Ishikawa (cell line): Measurements from ENCODE around the gene CEP55.
A peak's percentile ranks its signal among the peaks of the same experiment; 100 is the strongest.

Experiments used
- CEBPB ChIP-seq: IDR thresholded peaks from 2 replicates; pipeline ENCODE4 v1.6.1; 2012
- CREB1 ChIP-seq: IDR thresholded peaks from 2 replicates; pipeline ENCODE4 v1.6.1; 2012; ENCODE audit warnings: low read depth
- EGR1 ChIP-seq: IDR thresholded peaks from 2 replicates; pipeline ENCODE4 v1.6.1; 2012
- EP300 ChIP-seq: IDR thresholded peaks from 2 replicates; pipeline ENCODE4 v1.6.1; 2012; ENCODE audit warnings: borderline replicate concordance
- FOXM1 ChIP-seq: IDR thresholded peaks from 2 replicates; pipeline ENCODE4 v1.6.1; 2012; ENCODE audit warnings: low read depth, borderline replicate concordance
- MAX ChIP-seq: IDR thresholded peaks from 2 replicates; pipeline ENCODE4 v1.6.1; 2012
- NFIC ChIP-seq: IDR thresholded peaks from 2 replicates; pipeline ENCODE4 v1.6.1; 2012
- RAD21 ChIP-seq: IDR thresholded peaks from 2 replicates; pipeline ENCODE4 v1.6.1; 2012; ENCODE audit warnings: low read depth
- REST ChIP-seq: IDR thresholded peaks from 2 replicates; pipeline ENCODE4 v1.6.1; 2012; ENCODE audit warnings: low read depth, mild to moderate bottlenecking
- TAF1 ChIP-seq: IDR thresholded peaks from 2 replicates; pipeline ENCODE4 v1.6.1; 2012; ENCODE audit warnings: low read depth, mild to moderate bottlenecking
- TCF12 ChIP-seq: IDR thresholded peaks from 2 replicates; pipeline ENCODE4 v1.6.1; 2012; ENCODE audit warnings: low read depth
- TEAD4 ChIP-seq: IDR thresholded peaks from 2 replicates; pipeline ENCODE4 v1.6.1; 2012
- USF1 ChIP-seq: IDR thresholded peaks from 2 replicates; pipeline ENCODE4 v1.6.1; 2012
- YY1 ChIP-seq: IDR thresholded peaks from 2 replicates; pipeline ENCODE4 v1.6.1; 2012; ENCODE audit warnings: low read depth
- ZBTB7A ChIP-seq: IDR thresholded peaks from 2 replicates; pipeline ENCODE4 v1.6.1; 2012; ENCODE audit warnings: low read depth

Gene CEP55

GRCh38 chr10:93481637-93482144, 14.7 kb upstream of the CEP55 start:
- TF ChIP-seq NFIC = no peak
- no peak; the same call in 1 of the 2 replicates for TF ChIP-seq ZBTB7A
- TF ChIP-seq TCF12 = no peak
- no peak for TF ChIP-seq EGR1
- TF ChIP-seq TEAD4 = no peak
- TF ChIP-seq TAF1 = no peak
- no peak for TF ChIP-seq EP300
- no peak for TF ChIP-seq USF1
- no peak for TF ChIP-seq RAD21
- TF ChIP-seq YY1 = no peak

- TF ChIP-seq ZBTB7A (0 out of 2 replicates have a peak, but pooled peaks have one; percentile 27), CEBPB (0 out of 2 replicates have a peak, but pooled peaks have one; percentile 5), CREB1 (no peak), MAX (peak; percentile 56), TAF1 (peak; percentile 75), RAD21 (peak; percentile 95), REST (0 out of 2 replicates have a peak, but pooled peaks have one; percentile 18), TCF12 (peak; percentile 69), YY1 (no peak; the same call in 1 of the 2 replicates), FOXM1 (peak; percentile 41; the same call in 1 of the 2 replicates), TEAD4 (peak; percentile 45), USF1 (no peak), NFIC (peak; percentile 65; the same call in 1 of the 2 replicates), EP300 (peak; percentile 30; the same call in 1 of the 2 replicates), EGR1 (peak; percentile 58; the same call in 1 of the 2 replicates)
Observed at GRCh38 chr10:93482145-93482834, 14.1 kb upstream of the CEP55 start, which contains the start of gene MYOF. MYOF (minus strand) TSS chr10:93482334; CDS start chr10:93482194, 140 bp downstream.

- TF ChIP-seq RAD21 = peak; percentile 43; the same call in 1 of the 2 replicates
- TF ChIP-seq ZBTB7A = no peak
- no peak for TF ChIP-seq REST
- no peak for TF ChIP-seq YY1
- no peak for TF ChIP-seq TAF1
Observed at GRCh38 chr10:93485690-93486089, 10.7 kb upstream of the CEP55 start.

GRCh38 chr10:93488956-93489528, 7.4 kb upstream of the CEP55 start:
- TF ChIP-seq ZBTB7A (no peak), RAD21 (no peak), TEAD4 (peak; percentile 73), YY1 (peak; percentile 32; the same call in 1 of the 2 replicates), EP300 (0 out of 2 replicates have a peak, but pooled peaks have one; percentile 37), USF1 (no peak), TAF1 (no peak), TCF12 (0 out of 2 replicates have a peak, but pooled peaks have one; percentile 37), NFIC (peak; percentile 81)

GRCh38 chr10:93491602-93492121, 4.8 kb upstream of the CEP55 start:
- TF ChIP-seq YY1 = no peak
- no peak for TF ChIP-seq TAF1
- TF ChIP-seq MAX = no peak
- TF ChIP-seq EGR1 = no peak
